Breast epithelium (tissue), 3 donors: ENCODE results near the gene RIPK3.

Experiments
- CTCF ChIP-seq, 3 donors: fragments of 450-650 bp; IDR thresholded peaks; one replicate each; pipeline ENCODE4 v1.5.1; 2016 to 2017; ENCODE audit warnings: antibody characterized with exemption in 3 of 3, mild to moderate bottlenecking in 3 of 3, moderate library complexity in 3 of 3
- POLR2A ChIP-seq: fragments of 450-650 bp; IDR thresholded peaks from one replicate; pipeline ENCODE4 v1.6.1; 2016; ENCODE audit warnings: antibody characterized with exemption, mild to moderate bottlenecking, moderate library complexity
- POLR2AphosphoS5 ChIP-seq, 3 donors: sonication (generic); formaldehyde crosslinking; IDR thresholded peaks; one replicate each; pipeline ENCODE4 v1.6.1; 2017; ENCODE audit warnings: antibody characterized with exemption in 3 of 3

GRCh38 chr14:24348186-24348585 lies 8.4 kb upstream of the RIPK3 start:
- TF ChIP-seq CTCF (IDR thresholded peaks at IDR 0.05) = no peak
- no peak for TF ChIP-seq POLR2A
- no peak for TF ChIP-seq POLR2AphosphoS5 (IDR thresholded peaks at IDR 0.05)
